WTC11 (cell line): ENCODE results near the gene MED9. TPM values are rescaled to one million over a fixed set of nuclear protein-coding genes. Genes with fewer than 3 reads are reported as not detected.

Source experiments
- ATAC-seq: fragments of 200-7000 bp; cut with Tn5 transposase; 2 replicates; pipeline ENCODE4 v1.10.0; 2021; ENCODE audit warnings: mild to moderate bottlenecking, moderate library complexity
- CTCF ChIA-PET: fragments of 300-600 bp; sonication (Branson Sonifier 250); formaldehyde crosslinking; loops from one replicate; lab custom pipeline; 2021; ENCODE audit warnings: antibody characterized with exemption; lab: Charles Lee
- POLR2A ChIA-PET: fragments of 350-600 bp; sonication (Branson Sonifier 250); formaldehyde crosslinking; loops from one replicate; lab custom pipeline; 2021; ENCODE audit warnings: antibody characterized with exemption; lab: Charles Lee
- DNase-seq: peaks from one replicate; pipeline ENCODE4 v3.0.0; 2021; ENCODE audit warnings: low spot score
- H3K27ac Mint-ChIP-seq: 2 replicates; pipeline ENCODE4 v1.8.0; 2021; ENCODE audit warnings: mixed read lengths
- H3K27me3 Mint-ChIP-seq: 2 replicates; pipeline ENCODE4 v1.8.0; 2021; ENCODE audit warnings: low read depth, mild to moderate bottlenecking, moderate library complexity, mixed read lengths
- H3K36me3 Mint-ChIP-seq: 2 replicates; pipeline ENCODE4 v1.8.0; 2021; ENCODE audit warnings: mixed read lengths
- H3K4me1 Mint-ChIP-seq: 2 replicates; pipeline ENCODE4 v1.8.0; 2022; ENCODE audit warnings: mixed read lengths
- H3K4me3 Mint-ChIP-seq: 2 replicates; pipeline ENCODE4 v1.8.0; 2021; ENCODE audit warnings: mild to moderate bottlenecking, moderate library complexity, mixed read lengths
- H3K9me3 Mint-ChIP-seq: 2 replicates; pipeline ENCODE4 v1.8.0; 2021; ENCODE audit warnings: mixed read lengths
- AFF4 ChIP-seq: sonication (generic); formaldehyde crosslinking; IDR thresholded peaks from 2 replicates; pipeline ENCODE4 v1.8.1; 2023; ENCODE audit warnings: mild to moderate bottlenecking, missing genetic modification reagents, borderline replicate concordance
- CBFB ChIP-seq: sonication (generic); formaldehyde crosslinking; IDR thresholded peaks from 2 replicates; pipeline ENCODE4 v1.8.1; 2022; ENCODE audit warnings: mild to moderate bottlenecking, low read depth, missing genetic modification reagents
- ERG ChIP-seq: fragments of 250-450 bp; sonication (Bioruptor Pico); IDR thresholded peaks from 2 replicates; pipeline ENCODE4 v1.8.0; 2021; ENCODE audit warnings: mild to moderate bottlenecking
- FOXP1 ChIP-seq: sonication (generic); formaldehyde crosslinking; IDR thresholded peaks from 2 replicates; pipeline ENCODE4 v1.8.0; 2022; ENCODE audit warnings: missing genetic modification reagents, mild to moderate bottlenecking, moderate library complexity, borderline replicate concordance
- HMGA2 ChIP-seq: fragments of 250-450 bp; sonication (Bioruptor Pico); IDR thresholded peaks from 2 replicates; pipeline ENCODE4 v1.4.0; 2021; ENCODE audit warnings: mild to moderate bottlenecking, moderate library complexity
- MXD4 ChIP-seq: fragments of 250-450 bp; sonication (Bioruptor Pico); IDR thresholded peaks from 2 replicates; pipeline ENCODE4 v1.8.0; 2021; ENCODE audit warnings: mild to moderate bottlenecking, moderate library complexity, borderline replicate concordance
- MYBL2 ChIP-seq: sonication (generic); formaldehyde crosslinking; IDR thresholded peaks from 2 replicates; pipeline ENCODE4 v1.8.1; 2023; ENCODE audit warnings: mild to moderate bottlenecking, moderate library complexity, missing genetic modification reagents
- NFYB ChIP-seq: sonication (generic); formaldehyde crosslinking; conservative IDR thresholded peaks from 2 replicates; pipeline ENCODE4 v1.8.0; 2022; ENCODE audit warnings: low read depth, missing genetic modification reagents
- NR1H2 ChIP-seq: sonication (generic); formaldehyde crosslinking; IDR thresholded peaks from 2 replicates; pipeline ENCODE4 v1.9.0; 2021; ENCODE audit warnings: mild to moderate bottlenecking, moderate library complexity, missing genetic modification reagents
- TCF7 ChIP-seq: sonication (generic); formaldehyde crosslinking; IDR thresholded peaks from 2 replicates; pipeline ENCODE4 v1.8.0; 2022; ENCODE audit warnings: mild to moderate bottlenecking, low read depth, missing genetic modification reagents, moderate library complexity
- TEAD4 ChIP-seq: sonication (generic); formaldehyde crosslinking; IDR thresholded peaks from 2 replicates; pipeline ENCODE4 v1.8.0; 2022; ENCODE audit warnings: mild to moderate bottlenecking, missing genetic modification reagents
- ZNF263 ChIP-seq: sonication (generic); formaldehyde crosslinking; IDR thresholded peaks from 2 replicates; pipeline ENCODE4 v1.8.1; 2022; ENCODE audit warnings: low read depth, mild to moderate bottlenecking, moderate library complexity, missing genetic modification reagents
- ZNF671 ChIP-seq: fragments of 250-450 bp; sonication (Bioruptor Pico); IDR thresholded peaks from 2 replicates; pipeline ENCODE4 v1.8.0; 2021; ENCODE audit warnings: mild to moderate bottlenecking
- ZSCAN18 ChIP-seq: fragments of 250-450 bp; sonication (Bioruptor Pico); IDR thresholded peaks from 2 replicates; pipeline ENCODE4 v2.1.2; 2022; ENCODE audit warnings: mild to moderate bottlenecking, moderate library complexity
- total RNA-seq: library from RNA; stranded (reverse); gene quantifications from 3 replicates; pipeline ENCODE4 v1.2.3, GENCODE V29; 2021
- TF ChIP-seq, protein P1 (sequence below): sonication (generic); formaldehyde crosslinking; IDR thresholded peaks from 2 replicates; pipeline ENCODE4 v1.8.1; 2022; ENCODE audit warnings: mild to moderate bottlenecking, moderate library complexity, missing genetic modification reagents
- TF ChIP-seq, protein P2 (sequence below): sonication (generic); formaldehyde crosslinking; IDR thresholded peaks from 2 replicates; pipeline ENCODE4 v1.8.0; 2023; ENCODE audit warnings: mild to moderate bottlenecking, missing genetic modification reagents
- TF ChIP-seq, protein P3 (sequence below): sonication (generic); formaldehyde crosslinking; IDR thresholded peaks from 2 replicates; pipeline ENCODE4 v1.8.0; 2022; ENCODE audit warnings: mild to moderate bottlenecking, missing genetic modification reagents
- TF ChIP-seq, protein P4 (sequence below): sonication (generic); formaldehyde crosslinking; IDR thresholded peaks from 2 replicates; pipeline ENCODE4 v1.8.0; 2023; ENCODE audit warnings: missing genetic modification reagents
- TF ChIP-seq, protein P5 (sequence below): sonication (generic); formaldehyde crosslinking; IDR thresholded peaks from 2 replicates; pipeline ENCODE4 v1.8.1; 2023; ENCODE audit warnings: mild to moderate bottlenecking, missing genetic modification reagents, moderate library complexity

Gene MED9
- total RNA-seq, 1 experiment from 2014 or later, result 21.1 TPM

DNA sequence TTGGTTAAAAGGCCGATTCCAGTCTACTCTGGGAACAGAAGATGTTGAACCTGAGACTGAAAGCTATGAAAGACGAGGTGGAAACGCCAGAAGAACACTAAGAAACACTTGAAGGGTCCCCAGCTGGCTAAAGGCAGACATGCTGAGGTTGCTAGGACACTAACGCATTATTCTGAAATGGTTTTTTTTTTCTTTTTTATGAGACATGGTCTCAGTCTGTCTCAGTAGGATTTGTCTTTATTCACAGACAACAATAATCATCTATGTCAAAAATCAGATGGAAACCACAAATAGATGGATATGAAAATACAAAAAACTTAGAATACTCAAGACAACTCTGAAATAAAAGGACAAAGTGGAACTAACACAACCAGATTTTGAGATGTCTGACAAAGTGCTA, 54.4 kb downstream of the MED9 start:
- no peak for ATAC-seq
- Mint-ChIP-seq H3K36me3 (no peaks in the 10 kb centered on the region), H3K27me3 (no peaks in the 10 kb centered on the region; the same call in 1 of the 2 replicates), H3K4me3 (no peak overlapping the region), H3K9me3 (no peaks in the 10 kb centered on the region), H3K4me1 (peaks cover 5% of the 10 kb centered on the region), H3K27ac (no peak overlapping the region)
- POLR2A ChIA-PET, result no interaction called here
- TF ChIP-seq ZNF263 (CRISPR knock-in tag) (no peak), AFF4 (no peak), ZSCAN18 (CRISPR knock-in tag) (no peak), NR1H2 (no peak), MXD4 (no peak), TCF7 (CRISPR knock-in tag) (no peak), FOXP1 (CRISPR knock-in tag) (no peak), ERG (CRISPR knock-in tag) (no peak)
- TF ChIP-seq, protein P1, sequence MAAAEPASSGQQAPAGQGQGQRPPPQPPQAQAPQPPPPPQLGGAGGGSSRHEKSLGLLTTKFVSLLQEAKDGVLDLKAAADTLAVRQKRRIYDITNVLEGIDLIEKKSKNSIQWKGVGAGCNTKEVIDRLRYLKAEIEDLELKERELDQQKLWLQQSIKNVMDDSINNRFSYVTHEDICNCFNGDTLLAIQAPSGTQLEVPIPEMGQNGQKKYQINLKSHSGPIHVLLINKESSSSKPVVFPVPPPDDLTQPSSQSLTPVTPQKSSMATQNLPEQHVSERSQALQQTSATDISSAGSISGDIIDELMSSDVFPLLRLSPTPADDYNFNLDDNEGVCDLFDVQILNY, result no peak
- TF ChIP-seq, protein P2, sequence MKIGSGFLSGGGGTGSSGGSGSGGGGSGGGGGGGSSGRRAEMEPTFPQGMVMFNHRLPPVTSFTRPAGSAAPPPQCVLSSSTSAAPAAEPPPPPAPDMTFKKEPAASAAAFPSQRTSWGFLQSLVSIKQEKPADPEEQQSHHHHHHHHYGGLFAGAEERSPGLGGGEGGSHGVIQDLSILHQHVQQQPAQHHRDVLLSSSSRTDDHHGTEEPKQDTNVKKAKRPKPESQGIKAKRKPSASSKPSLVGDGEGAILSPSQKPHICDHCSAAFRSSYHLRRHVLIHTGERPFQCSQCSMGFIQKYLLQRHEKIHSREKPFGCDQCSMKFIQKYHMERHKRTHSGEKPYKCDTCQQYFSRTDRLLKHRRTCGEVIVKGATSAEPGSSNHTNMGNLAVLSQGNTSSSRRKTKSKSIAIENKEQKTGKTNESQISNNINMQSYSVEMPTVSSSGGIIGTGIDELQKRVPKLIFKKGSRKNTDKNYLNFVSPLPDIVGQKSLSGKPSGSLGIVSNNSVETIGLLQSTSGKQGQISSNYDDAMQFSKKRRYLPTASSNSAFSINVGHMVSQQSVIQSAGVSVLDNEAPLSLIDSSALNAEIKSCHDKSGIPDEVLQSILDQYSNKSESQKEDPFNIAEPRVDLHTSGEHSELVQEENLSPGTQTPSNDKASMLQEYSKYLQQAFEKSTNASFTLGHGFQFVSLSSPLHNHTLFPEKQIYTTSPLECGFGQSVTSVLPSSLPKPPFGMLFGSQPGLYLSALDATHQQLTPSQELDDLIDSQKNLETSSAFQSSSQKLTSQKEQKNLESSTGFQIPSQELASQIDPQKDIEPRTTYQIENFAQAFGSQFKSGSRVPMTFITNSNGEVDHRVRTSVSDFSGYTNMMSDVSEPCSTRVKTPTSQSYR (CRISPR knock-in tag), result no peak
- TF ChIP-seq, protein P3, sequence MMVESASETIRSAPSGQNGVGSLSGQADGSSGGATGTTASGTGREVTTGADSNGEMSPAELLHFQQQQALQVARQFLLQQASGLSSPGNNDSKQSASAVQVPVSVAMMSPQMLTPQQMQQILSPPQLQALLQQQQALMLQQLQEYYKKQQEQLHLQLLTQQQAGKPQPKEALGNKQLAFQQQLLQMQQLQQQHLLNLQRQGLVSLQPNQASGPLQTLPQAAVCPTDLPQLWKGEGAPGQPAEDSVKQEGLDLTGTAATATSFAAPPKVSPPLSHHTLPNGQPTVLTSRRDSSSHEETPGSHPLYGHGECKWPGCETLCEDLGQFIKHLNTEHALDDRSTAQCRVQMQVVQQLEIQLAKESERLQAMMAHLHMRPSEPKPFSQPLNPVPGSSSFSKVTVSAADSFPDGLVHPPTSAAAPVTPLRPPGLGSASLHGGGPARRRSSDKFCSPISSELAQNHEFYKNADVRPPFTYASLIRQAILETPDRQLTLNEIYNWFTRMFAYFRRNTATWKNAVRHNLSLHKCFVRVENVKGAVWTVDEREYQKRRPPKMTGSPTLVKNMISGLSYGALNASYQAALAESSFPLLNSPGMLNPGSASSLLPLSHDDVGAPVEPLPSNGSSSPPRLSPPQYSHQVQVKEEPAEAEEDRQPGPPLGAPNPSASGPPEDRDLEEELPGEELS, result no peak
- CTCF ChIA-PET, result interaction anchor here (0.5 kb wide), 1 partner anchor 261 kb away, joined by 3 read pairs; no protein-coding TSS in a partner anchor
- DNase-seq, result no peak

DNA sequence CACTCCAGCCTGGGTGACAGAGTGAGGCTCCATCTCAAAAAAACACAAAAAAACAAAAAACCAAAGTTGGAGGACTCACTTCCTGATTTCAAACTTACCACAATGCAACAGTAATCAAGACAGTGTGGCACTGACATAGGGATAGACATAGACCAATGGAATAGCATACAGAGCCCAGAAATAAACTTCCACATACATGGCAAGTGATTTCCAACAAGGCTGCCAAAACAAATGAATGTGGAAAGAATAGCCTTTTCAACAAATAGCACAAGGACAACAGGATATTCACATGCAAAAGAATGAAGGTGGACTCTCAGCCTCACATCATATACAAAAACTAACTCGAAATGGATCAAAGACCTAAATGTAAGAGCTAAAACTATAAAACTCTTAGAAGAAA, 56.2 kb downstream of the MED9 start:
- no peak for ATAC-seq
- no peaks in the 10 kb centered on the region for H3K36me3 Mint-ChIP-seq
- POLR2A ChIA-PET, result interaction anchor here (0.6 kb wide), 1 partner anchor 37 kb away, joined by 3 read pairs; the partner anchor contains the start of gene RASD1
- H3K27me3 Mint-ChIP-seq, result no peaks in the 10 kb centered on the region; the same call in 1 of the 2 replicates
- peaks cover 5% of the 10 kb centered on the region for H3K4me1 Mint-ChIP-seq
- no peak overlapping the region for H3K4me3 Mint-ChIP-seq
- no peaks in the 10 kb centered on the region for H3K9me3 Mint-ChIP-seq
- no peak overlapping the region for H3K27ac Mint-ChIP-seq
- TF ChIP-seq HMGA2 (CRISPR knock-in tag) (no peak), ZNF671 (CRISPR knock-in tag) (no peak), TEAD4 (no peak), NFYB (CRISPR knock-in tag) (no peak), MYBL2 (CRISPR knock-in tag) (no peak), CBFB (no peak), FOXP1 (CRISPR knock-in tag) (no peak)
- TF ChIP-seq, protein P4, sequence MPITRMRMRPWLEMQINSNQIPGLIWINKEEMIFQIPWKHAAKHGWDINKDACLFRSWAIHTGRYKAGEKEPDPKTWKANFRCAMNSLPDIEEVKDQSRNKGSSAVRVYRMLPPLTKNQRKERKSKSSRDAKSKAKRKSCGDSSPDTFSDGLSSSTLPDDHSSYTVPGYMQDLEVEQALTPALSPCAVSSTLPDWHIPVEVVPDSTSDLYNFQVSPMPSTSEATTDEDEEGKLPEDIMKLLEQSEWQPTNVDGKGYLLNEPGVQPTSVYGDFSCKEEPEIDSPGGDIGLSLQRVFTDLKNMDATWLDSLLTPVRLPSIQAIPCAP (CRISPR knock-in tag), result no peak
- TF ChIP-seq, protein P5, sequence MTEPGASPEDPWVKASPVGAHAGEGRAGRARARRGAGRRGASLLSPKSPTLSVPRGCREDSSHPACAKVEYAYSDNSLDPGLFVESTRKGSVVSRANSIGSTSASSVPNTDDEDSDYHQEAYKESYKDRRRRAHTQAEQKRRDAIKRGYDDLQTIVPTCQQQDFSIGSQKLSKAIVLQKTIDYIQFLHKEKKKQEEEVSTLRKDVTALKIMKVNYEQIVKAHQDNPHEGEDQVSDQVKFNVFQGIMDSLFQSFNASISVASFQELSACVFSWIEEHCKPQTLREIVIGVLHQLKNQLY (CRISPR knock-in tag), result no peak
- CTCF ChIA-PET, result no interaction called here
- DNase-seq, result no peak
